Ramos (cell line): Measurements from ENCODE around the gene AUNIP.

Source experiments
- in situ Hi-C: fragments of 300-500 bp; cut with MboI; formaldehyde crosslinking; loops from one replicate; pipeline ENCODE4 v1.14.3; 2022; ENCODE audit warnings: low sequenced_read_pairs; ENCODE audit not compliant: unreplicated experiment

The AUNIP gene

DNA sequence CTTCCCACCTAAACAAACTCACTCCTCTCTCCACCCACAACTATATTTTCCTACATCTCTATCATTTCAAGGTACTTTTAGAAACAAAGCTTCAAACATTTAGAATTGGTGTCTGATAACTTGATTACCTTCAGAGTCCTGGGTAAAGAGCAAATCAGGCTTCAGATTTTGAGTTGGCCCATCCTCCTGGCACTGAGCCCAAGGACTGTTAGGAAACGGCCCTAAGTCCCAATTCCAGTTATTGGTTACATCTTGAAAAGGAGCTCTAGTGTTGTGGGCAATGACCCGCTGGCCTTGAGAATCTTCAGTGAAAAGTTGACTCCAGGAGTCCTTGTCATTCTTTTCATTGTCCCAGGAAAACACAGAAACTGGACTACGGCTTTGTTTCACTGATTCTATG, 24.4 kb downstream of the AUNIP start:
- in situ Hi-C loops: no loop called here

DNA sequence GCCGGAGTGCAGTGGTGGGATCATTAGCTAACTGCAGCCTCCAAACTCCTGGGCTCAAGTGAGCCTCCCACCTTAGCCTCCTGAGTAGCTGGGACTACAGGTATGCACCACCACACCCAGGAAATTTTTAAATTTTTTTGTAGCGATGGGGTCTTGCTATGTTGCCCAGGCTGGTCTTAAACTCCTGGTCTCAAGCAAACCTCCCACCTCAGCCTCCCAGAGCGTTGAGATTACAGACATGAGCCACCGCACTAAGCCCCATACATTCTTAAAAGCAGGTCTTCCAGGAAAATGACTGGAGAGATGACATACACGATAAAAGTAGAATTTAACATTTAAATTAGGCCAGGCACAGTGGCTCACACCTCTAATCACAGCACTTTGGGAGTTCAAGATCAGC, 26.1 kb downstream of the AUNIP start:
- in situ Hi-C loops: no loop called here

DNA sequence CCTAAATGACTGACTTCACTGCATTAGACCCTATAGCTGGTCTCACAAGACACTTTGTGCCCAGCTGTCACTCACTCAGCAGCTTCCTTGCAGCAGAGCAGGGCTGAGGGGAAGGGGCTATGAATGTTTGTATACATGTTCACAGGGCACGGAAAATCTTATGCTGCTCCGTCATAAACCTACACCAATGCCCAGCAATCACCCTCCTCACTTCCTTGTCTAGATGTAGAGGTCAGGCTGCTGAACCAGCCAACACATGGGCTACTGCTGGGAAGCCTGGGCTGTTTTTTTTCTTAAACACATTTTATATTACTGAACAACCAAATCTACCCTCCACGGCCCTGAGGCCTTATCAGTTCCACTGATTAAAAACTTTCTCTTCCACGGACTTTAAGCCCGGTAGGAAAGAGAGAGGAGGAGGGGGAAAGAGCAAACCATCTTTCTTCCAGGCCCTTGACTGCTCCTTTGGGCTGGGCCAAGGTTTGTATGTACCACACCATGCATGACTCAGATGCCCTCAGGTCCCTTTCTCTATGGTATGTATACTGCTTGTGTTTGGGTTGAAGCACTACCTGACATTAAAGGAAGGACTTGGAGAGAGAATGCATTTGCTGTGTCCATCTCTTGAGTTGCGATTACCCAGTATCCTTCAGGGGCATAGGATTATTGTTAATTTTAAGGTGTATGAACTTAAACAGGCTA, 26.8 kb downstream of the AUNIP start:
- in situ Hi-C loops: no loop called here

DNA sequence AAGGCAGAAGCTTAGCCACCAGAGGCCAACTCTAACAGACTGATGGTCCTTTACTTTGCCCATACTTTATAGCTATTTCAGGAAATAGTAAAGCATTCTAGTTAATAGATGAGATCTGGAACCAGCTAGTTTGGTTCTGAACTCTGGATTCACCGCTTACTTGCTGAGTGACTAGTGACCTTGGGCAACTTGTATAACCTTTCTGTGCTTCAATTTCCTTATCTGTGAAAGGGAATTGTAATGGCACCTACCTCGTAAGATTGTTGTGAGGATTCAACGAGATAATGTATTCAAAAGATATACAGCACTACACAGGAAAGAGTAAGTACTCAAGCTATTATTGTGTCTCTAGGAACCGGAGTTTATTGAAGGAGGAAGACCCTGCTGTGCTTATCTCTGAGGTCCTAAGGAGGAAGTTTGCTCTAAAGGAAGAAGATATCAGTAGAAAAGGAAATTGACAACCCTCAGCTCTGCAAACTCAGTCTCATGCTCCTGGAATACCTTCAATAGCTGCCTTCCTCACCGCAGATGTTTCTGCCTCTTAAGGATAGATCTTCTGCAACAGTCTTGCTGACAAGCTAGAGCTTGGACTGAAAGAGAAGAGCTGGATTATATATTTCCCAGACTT, 27.6 kb downstream of the AUNIP start:
- in situ Hi-C loops: no loop called here

DNA sequence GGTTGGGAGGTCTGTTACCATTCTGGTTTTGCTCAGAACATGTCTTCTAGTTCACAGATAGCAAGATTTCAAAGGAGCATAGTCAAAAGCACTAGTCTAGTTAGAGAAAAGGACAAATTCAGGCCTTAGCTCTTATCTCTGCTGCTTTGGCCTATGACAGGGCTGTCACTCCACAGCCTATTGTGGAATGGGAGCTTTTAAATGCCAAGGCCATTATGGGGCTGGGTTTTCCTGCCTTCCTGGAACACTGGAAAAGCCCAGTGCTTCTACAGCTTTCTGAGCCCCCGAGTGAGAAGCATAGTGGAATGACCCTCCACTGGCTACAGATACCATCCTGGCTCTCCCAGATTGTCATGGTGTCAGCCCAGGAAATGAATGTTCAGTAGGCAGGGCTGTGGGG, 30.2 kb downstream of the AUNIP start:
- in situ Hi-C loops: loop anchor here (10.0 kb wide), 1 partner anchor 176 kb away; no protein-coding TSS in a partner anchor

DNA sequence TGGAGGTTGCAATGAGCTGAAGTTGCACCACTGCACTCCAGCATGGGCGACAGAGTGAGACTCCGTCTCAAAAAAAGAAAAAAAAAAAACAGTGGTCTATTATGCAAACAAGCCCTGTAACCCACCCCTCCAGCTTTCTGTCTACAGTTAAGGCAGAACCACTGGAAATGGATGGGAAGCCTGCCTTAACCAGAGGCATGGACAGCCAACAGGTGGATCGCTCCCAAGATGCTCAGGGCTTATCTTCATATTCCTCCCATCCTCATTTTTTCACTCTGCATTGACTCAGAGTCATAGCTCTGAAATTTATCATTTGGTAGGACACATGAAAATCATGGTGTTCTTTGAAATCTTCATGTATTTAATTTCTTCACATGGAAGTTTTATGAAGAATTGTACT, 30.8 kb downstream of the AUNIP start:
- in situ Hi-C loops: loop anchor here (10.0 kb wide), 1 partner anchor 176 kb away; no protein-coding TSS in a partner anchor

DNA sequence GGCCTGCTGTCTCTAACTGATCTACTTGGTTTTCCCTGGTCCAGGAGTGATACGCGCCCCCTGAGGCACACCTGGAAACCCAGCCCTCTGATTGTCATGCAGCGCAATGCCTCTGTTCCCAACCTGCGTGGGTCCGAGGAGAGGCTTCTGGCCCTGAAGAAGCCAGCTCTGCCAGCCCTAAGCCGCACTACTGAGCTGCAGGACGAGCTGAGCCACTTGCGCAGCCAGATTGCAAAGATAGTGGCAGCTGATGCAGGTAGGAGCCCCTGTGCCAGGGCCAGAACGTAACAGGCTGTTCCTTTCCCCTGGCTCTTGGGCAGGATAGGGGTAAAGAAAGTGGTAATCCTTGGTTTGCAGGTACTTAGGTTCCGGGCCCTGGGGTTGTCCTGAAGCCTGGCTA, 32.7 kb downstream of the AUNIP start:
- in situ Hi-C loops: loop anchor here (10.0 kb wide), 1 partner anchor 178 kb away; no protein-coding TSS in a partner anchor

DNA sequence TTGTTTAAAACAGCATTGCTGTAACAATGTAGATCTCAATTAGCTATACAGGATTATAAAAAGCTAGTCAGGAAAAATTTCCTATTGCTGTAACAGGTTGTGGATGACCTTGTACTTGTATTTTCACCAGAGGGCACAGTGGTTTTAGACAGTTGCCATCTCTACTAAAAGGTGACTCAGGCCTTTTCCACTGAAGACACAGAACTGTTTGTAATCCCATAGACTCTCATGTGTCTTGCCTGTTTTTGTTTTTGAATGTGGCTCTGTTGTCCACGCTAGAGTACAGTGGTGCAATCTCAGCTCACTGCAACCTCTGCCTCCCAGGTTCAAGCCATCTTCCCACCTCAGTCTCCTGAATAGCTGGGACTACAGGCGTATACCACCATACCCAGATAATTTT, 33.7 kb downstream of the AUNIP start:
- in situ Hi-C loops: loop anchor here (10.0 kb wide), 1 partner anchor 179 kb away; no protein-coding TSS in a partner anchor

DNA sequence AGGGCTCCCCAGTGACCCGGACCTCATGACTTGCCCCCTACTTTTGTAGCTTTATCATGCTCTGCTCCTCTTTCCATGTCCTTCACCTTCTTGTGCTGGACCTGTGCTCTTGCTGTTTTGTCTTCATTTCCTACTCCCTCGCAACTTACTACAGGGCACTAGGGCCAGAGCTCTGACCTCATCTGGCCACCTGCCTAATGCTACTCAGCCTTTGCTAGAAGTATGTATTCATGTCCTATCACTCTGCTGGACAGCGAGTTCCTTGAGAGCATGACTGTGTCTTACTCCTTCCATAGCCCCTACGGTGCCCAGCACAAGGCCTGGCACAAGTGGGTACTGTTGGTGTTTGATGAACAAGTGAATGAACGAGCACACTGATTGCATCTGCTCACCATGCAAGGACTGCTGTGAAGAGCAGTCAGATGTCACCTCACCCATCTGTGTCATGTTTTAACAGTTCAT, 37.6 kb downstream of the AUNIP start:
- in situ Hi-C loops: loop anchor here (10.0 to 25.0 kb wide), 2 partner anchors 183 to 409 kb away; partner anchors contain the start of gene RHCE

DNA sequence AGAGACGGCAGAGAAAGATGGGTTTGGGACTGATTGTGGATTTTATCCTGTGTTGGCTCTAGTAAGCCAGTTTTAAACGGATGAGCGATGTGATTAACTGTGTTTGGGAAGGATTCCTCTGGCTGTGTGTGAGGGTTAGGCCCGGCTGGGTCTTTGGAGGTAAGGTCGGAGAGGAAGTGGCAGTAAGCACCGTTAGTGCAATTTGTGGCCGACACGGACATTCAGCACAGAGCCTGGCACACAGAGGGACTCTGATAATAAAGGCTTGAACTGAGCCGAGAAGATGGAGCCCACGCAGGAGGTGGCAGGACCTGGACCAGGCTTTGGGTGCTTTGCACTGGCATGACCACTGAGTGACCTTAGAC, 38.2 kb downstream of the AUNIP start:
- in situ Hi-C loops: loop anchor here (10.0 to 25.0 kb wide), 2 partner anchors 184 to 409 kb away; partner anchors contain the start of gene RHCE

DNA sequence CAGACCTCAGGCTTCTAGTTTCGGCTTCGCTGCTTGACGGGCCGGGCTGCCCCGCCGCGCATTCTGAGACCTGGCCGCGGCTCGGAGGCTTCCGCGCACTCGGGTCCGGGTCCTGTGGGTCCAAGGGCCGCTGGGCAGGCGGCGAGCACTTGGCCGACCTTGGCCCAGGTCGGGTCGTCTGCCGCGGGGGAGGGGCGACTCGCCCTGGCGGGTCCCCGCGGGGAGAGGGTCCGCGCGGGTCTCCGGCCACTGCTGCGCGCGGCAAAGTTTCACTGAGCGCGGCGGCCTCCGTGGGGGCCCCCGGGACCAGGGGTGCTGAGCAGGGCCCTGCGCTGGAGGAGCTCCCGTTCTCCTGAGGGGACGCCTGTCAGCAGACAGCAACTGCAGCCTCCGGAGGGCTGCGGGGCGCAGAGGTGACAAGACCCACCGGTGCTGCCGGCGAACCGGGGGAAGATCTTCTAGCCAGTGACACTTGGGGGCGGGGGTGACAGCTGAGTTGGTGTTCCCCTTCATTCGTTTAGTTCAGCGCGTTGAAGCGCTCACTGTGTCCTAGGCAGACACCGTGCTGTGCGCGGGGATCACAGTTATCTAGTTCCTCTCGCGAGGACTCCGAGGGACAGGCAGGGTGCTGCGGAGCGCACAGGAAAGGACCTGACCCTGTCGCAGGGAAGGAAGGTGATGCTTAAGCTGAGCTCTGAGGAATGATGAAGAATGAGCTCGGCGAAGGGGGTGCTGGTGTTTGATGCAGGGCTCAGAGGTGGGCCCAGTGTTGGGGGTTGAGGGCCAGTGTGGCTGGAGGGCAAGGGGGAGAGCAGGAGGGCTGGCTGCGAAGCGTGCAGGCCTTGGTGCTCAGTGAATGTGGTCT, 38.8 kb downstream of the AUNIP start:
- in situ Hi-C loops: loop anchor here (10.0 to 25.0 kb wide), 2 partner anchors 184 to 408 kb away; partner anchors contain the start of gene RHCE

DNA sequence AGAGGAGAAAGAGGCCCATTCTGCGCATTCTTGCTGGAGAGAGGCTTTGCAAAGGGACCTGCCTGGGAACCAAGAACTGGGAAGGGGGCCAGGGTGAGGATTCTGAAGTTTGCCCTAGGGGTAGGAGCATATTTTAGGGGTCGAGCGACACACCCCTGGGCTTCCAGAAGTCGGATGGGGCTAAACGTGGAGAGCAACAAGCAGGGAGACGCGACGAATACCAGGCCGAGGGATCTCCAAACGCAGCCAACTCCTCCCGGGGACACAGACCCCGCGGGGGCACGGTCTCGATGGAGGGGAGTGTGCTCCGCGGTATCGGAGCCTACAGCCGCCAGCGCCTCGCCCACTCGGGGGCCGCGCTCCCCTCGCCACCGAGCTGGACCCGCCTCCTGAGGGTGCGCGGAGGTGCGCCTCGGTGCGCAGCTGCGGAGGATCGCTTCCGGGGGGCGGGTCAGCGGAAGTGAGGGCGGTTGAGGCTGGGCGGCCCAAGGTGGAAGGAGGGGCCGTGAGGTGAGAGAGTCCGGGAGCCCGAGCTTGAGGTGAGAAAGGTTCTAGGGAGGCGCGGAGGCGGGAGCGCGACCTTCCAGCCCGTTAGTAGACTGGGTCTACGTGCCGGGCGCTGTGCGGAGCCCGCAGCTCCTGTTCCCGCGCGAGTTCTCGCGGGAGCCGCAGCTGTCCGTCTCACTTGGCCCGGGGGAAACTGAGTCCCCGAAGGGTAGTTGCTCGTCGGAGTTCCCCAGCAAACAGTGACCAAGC, 39.6 kb downstream of the AUNIP start, which contains the start of gene MTFR1L:
Gene MTFR1L, plus strand, starts transcription at position 464 of the 756 bp plus-strand sequence. CDS start 3,151 bp downstream, outside the sequence.
- in situ Hi-C loops: loop anchor here (10.0 to 25.0 kb wide), 2 partner anchors 185 to 407 kb away; partner anchors contain the start of gene RHCE

DNA sequence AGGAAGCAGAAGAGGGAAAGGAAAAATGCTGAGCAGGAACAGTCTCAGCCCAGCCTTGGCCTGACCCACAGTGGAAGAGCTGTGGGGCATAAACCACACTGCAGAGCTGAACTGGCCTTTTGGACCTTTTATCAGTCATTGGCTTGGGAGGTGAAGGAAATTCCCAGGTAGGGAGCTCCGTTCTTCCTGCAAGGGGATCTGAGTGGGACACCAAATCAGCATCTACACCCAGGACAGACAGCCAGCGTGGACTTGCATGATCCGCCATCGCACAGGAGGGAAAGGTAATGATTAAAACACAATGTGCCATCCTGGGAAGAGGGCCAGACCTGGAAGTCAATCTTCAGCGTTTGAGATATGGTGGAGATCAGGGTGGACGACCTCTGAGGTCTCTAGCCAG, 40.7 kb downstream of the AUNIP start:
- in situ Hi-C loops: loop anchor here (25.0 kb wide), 1 partner anchor 406 kb away; the partner anchor contains the start of gene RHCE

DNA sequence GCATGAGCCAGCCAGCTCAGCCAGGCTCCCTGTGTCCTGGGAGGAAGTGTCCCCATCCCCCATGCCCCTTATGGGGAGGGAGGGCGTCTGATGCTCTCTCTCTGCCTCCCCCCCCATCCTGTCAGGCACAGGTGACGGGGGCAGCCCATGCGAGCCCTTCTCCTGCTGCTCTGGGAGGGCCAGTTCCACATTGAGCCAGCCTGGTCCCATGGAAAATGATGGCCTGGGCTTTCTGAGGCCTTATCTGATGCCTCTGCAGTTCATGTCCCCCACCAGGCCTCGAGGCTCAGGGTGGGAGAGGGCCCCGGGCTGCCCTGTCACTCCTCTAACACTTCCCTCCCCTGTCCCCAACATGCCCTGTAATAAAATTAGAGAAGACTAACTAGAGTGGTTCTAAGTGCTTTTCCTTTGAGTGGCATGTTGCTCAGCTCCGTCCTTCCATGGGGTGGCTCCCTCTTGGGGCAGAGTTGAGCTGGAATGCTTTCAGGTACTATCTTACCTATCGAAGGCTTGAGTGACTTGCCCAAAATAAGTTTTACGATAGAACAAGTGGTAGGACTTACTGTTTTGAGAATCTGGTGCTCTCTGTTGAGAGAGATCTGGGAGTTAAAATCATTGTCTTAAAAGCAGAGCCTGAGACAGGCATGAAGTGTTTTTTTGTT, 41.3 kb downstream of the AUNIP start:
- in situ Hi-C loops: loop anchor here (25.0 kb wide), 1 partner anchor 406 kb away; the partner anchor contains the start of gene RHCE

DNA sequence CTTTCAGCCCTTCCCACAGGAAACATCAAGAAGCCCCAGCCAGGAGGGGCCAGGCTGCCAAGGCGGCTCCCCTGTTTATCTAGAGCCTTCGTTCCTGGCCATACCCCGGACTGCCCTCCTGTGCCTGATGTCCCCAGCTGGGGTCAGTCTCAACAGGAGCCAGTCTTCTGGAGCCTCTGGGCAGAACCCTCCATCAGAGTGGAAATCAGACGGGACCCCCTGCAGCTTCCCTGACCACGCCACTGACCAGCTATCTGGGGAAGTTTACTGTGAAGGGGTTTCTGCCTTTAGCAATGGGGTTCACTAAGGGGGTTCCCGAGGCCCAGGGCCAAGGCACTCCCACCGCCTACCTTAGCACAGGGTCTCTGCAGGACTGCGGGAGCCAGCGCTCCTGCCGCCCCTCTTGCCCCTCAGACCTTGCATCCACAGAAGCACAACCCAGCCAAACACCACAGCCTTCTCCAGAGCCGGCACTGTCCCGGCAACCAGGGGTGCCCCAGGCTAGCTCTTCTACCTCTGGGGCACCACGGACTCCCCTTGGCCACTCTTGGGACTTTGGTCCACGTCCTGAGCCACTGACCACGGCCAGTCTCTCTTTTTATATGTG, 43.0 kb downstream of the AUNIP start:
- in situ Hi-C loops: loop anchor here (25.0 kb wide), 1 partner anchor 404 kb away; the partner anchor contains the start of gene RHCE

DNA sequence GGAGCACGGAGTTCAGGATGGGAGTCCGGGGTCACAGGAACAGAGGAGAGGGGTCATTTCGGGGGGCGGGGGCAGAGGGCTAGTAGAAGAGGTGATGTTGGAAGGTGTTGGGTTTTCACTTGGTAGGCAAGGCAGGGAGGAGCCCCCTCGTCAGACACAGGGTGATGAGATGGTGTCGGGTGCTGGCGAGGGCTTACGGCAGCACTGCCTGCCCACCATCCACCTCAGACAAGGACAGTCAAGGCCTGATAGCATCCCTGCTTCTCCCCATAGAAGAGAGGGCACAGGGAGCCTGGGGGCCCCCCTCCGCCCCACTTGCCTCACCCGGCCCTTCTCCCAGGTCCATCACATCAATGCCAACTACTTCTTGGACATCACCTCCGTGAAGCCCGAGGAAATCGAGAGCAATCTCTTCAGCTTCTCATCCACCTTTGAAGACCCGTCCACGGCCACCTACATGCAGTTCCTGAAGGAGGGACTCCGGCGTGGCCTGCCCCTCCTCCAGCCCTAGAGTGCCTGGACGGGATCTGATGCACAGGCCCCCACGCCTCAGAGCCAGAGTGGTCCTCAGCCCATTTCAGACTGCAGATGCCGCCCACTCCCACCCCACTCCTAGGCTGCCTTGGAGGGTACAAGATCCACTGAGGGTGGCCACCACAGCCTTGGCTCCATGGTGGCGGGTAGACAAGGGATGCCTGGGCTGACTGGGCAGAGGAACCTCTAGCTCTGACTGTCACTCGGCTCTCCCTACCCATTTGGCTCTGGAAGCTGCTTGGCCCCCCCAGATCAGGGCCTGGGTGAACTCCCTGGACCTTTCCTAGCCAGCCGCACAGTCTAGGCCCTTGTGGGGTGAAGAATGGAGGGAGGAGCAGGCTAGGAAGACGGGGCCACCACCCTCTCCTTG, 43.8 kb downstream of the AUNIP start:
- in situ Hi-C loops: loop anchor here (25.0 kb wide), 1 partner anchor 403 kb away; the partner anchor contains the start of gene RHCE

DNA sequence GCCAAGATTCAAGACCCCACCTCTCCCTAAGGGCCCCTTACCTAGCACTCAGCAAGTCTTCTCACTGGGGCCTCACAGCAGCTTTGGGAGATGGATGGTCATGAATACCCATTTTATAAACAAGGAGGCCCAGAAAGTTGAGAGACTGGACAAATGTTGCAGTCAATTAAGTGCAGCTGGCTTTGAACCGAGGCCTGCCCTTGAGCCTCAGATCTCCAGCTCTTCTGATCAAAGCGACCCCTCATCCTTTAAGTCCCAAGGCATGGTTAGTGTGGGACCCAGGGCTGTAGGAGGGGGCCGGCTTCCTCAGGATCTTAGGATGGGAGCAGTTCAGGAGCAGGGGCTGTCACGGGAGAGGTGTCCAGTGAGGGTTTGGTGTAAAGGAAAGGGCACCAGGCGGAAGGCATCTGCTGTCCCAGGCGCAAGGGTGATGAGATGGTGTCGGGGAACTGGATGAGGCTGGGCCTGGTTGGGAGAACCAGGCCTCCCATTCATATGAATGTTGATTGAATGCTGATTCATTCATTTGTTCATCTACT, 44.6 kb downstream of the AUNIP start:
- in situ Hi-C loops: loop anchor here (25.0 kb wide), 1 partner anchor 402 kb away; the partner anchor contains the start of gene RHCE
